Vein endothelial cell (primary cell): Measurements from ENCODE around the gene ROMO1. TPM values are rescaled to one million over a fixed set of nuclear protein-coding genes. Genes with fewer than 3 reads are reported as not detected.

Experiments
- total RNA-seq: library from RNA; depleted of rRNA; stranded (reverse); fragments of >200 nt; gene quantifications from 2 replicates; pipeline ENCODE4 v1.2.3, GENCODE V29; 2012

Gene ROMO1
- 150 and 171 TPM in 2 replicates for total RNA-seq

DNA sequence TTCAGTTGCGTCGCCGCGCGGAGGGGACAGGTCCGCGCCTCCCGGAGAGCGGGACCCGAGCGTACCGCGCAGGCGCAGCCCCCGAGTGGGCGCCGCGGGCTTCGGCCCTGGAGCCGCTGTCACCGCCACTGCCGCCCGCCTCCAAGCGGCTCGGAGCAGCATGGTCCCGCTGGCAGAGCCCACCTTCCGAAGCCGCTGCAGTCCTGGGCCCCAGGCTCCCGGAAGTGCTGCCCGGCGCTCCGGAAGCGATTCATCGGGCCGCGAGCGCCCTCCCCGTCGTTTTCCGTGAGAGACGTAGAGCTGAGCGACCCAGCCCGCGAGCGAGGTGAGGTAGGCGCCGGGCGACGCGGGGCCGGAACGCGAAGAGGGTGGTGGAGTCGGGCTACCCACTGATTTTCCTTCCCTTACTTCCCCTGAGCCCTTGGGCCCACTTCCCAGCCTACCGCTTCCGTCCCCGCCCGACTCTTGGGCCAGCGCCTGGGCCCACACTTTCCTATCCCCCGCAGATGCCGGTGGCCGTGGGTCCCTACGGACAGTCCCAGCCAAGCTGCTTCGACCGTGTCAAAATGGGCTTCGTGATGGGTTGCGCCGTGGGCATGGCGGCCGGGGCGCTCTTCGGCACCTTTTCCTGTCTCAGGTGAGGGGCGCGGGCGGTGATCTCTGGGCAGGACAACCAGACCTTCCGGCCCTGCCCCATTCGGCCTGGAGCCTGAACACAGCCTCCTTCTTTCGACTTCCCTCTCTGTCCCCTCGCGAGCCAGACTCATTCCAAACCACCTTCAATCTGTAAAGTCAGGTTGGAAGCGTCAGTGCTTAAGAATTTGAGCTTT lies at the start of gene ROMO1, which contains the start of gene NFS1:
TSS of gene ROMO1 (plus strand) at position 279 of the 830 bp plus-strand sequence. CDS start at position 507, 228 bp downstream.
TSS of gene NFS1 (minus strand) at position 226 of the 830 bp plus-strand sequence. CDS start at position 162, 64 bp downstream.

DNA sequence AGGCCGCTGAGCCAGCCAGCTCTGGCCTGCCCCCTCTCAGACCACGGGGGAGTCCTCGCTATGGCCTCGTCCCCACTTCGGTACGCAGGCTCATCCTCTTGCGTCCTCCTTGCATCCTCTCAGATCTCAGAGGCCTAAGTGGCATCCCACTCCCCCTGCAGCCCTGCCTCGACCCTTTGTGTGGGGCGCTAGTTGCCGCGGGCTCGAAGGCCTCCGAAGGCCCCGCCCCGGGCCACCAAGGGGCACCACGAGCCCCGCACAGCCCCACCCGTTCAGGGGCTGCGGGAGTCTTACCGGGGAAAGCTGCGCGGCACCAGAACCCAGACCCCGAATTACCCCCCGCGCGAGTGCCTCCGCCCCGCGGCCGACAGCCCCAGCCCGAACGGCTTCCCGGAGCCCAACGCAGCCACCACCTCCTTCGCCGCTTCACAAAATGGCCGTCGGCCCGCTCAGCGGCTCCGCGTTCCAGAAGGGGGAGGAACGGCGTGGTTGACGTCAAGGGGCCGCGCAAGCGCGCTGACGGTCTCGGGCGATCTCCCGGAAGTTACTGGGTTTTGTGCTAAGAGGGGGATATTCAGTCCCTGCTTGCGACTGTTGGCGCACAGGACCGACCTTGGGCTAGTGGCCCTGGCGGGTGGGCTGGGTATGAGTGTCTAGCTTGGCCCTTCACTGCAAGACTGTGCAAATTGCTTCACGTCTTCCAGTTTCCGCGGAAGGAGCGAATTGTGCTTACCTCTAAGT lies 34.6 kb upstream of the ROMO1 start, which contains the start of the genes CPNE1 and RBM12:
TSS of gene CPNE1 (minus strand) at position 435 of the 741 bp plus-strand sequence. CDS start 31,977 bp downstream, outside the sequence.
TSS of gene RBM12 (minus strand) at position 435 of the 741 bp plus-strand sequence. CDS start 9,578 bp downstream, outside the sequence.

DNA sequence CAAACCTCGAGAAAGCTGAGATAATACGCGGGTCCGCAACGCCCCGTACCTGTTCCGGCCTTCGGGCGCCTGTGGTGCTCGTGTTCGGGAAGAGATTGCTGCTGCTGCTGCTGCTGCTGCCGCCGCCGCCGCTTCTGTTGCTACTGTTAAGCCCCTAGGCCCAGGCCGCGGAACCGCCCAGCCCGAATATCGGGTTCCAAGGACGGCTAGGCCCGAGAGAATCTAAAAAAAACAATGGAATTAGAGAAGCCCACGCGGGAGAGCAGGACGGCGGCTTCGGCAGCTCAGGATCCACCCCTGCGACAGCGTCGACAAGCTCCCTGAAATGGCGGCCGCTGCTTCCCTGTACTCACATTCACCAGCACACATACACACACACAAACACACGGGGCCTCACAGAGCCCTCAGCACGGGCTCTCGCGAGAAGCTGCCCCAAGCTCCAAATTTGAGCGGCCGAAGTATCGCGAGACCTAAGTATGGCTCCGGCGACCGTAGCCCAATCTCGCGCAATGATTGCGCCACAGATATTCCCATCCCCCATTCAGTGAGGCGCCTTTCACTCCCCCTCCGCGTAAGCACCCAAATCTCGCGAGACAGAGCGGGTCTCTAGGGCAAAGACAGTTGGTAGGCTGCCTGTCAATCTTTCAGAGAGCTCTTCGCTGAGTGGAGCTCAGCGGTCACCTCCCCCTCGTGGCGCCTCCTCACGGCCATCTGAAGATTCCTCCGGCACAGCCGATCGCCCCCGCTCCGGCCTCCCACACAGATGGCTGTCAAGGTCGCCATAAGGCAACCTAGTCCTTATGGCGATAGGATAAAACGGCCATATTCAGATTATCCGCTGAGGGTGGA lies 42.9 kb downstream of the ROMO1 start, which contains the start of gene RBM39:
TSS of gene RBM39 (minus strand) at position 369 of the 849 bp plus-strand sequence. CDS start 1,386 bp downstream, outside the sequence.

Other genes with a start within 250 kb of the ROMO1 start
- 18.6 and 25.5 TPM in 2 replicates for gene CEP250, start 243.8 kb upstream of the ROMO1 start, total RNA-seq
- gene C20orf173, start 169.8 kb upstream of the ROMO1 start, total RNA-seq: not detected in 2 replicates
- 246 and 399 TPM in 2 replicates for gene ERGIC3, start 157.3 kb upstream of the ROMO1 start, total RNA-seq
- gene SPAG4, start 83.6 kb upstream of the ROMO1 start, total RNA-seq: 6.9 and 17.0 TPM in 2 replicates
- 162 and 173 TPM in 2 replicates for gene CPNE1, start 34.5 kb upstream of the ROMO1 start, total RNA-seq
- gene RBM12, start 34.5 kb upstream of the ROMO1 start, total RNA-seq: 96.4 and 99.5 TPM in 2 replicates
- gene NFS1, start 53 bp upstream of the ROMO1 start, total RNA-seq: 20.0 and 20.9 TPM in 2 replicates
- gene RBM39, start 42.9 kb downstream of the ROMO1 start, total RNA-seq: 229 and 246 TPM in 2 replicates
- 29.4 and 34.6 TPM in 2 replicates for gene PHF20, start 72.6 kb downstream of the ROMO1 start, total RNA-seq